Activated CD8-positive, alpha-beta memory T cell treated with anti-CD3 and anti-CD28 coated beads for 4 hours (primary cell): ENCODE data around the gene GDF15.

ENCODE experiments used
- DNase-seq, 2 donors: peaks; one replicate each; pipeline ENCODE4 v3.0.0-alpha.2; 2020; ENCODE audit warnings: low read depth in 2 of 2

GDF15 gene

GRCh38 chr19:18418483-18419194 lies 32.7 kb downstream of the GDF15 start:
- DNase-seq: no peak

DNA sequence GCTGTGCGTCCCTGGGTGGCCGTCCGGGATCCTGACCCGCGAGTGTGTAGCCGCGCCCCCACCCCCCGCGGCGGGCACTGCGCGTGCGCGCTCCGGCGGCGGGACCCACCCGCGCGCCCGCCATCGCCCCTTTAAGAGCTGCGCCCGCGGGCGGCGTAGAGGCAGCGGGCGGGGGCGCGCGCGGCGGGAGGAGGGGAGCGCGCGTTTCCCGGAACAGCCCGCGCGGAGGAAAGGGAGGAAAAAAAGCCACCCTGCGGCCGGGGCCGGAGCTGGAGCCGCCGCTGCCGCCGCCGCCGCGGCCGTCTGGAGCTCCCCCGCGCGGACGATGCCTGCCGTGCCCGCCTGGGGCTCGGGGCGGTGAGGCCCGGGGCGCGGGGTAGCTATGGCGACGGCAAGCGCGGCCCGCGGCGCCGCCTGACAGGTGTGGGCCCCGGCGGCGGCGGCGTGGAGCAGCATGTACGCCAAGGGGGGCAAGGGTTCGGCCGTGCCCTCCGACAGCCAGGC lies 33.3 kb downstream of the GDF15 start, which contains the start of gene SSBP4:
SSBP4 (plus strand) TSS at position 204 of the 504 bp plus-strand sequence; CDS start at position 455, 251 bp downstream.
- no peak for DNase-seq

GRCh38 chr19:18419699-18420460 lies 33.9 kb downstream of the GDF15 start:
- DNase-seq: no peak

DNA sequence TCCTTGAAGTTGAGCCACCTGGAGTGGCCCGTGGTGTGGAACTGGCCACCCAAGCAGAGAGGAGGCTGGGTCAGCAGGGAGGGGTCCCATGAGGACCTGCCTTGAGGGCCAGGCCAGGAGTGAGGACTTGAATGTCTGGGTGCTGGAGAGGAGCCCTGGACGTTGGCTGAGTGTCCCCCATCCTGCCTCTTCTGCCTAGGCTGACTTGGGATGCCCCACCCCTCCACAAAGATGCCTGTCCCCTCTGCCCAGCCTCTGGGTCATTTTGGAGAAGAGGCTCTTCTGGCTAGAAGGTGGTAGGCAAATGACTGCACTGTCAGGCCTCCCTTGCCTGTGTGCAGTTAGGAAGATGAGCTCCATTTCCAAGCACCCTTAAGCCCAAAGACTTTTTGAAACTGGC lies 35.0 kb downstream of the GDF15 start:
- DNase-seq: no peak

DNA sequence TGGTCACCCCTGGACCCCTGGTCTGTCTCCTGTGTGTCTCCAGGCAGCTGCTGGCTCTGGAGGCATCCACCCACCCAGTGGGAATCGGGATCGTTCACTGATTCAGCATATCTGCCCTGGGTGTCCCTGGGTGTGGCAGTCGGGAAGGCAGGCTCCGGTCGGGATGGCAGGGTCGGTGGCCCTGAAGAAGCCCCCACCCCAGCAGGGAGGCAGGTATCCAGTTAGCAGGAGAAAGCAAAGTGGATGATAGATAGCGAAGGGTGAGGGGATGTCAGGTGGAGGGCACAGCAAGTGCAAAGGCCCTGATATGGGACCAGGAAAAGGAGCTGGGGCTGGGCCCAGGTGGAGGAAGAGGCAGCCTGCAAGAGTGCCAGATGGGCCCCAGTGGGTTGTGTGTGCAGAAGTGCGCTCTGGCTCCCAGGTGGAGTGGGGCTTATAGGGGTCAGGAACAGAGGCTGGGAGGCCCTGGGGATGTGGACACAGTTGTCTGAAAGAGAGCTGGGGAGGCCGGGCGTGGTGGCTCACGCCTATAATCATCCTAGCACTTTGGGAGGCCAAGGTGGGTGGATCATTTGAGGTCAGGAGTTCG lies 35.5 kb downstream of the GDF15 start:
- DNase-seq: no peak

DNA sequence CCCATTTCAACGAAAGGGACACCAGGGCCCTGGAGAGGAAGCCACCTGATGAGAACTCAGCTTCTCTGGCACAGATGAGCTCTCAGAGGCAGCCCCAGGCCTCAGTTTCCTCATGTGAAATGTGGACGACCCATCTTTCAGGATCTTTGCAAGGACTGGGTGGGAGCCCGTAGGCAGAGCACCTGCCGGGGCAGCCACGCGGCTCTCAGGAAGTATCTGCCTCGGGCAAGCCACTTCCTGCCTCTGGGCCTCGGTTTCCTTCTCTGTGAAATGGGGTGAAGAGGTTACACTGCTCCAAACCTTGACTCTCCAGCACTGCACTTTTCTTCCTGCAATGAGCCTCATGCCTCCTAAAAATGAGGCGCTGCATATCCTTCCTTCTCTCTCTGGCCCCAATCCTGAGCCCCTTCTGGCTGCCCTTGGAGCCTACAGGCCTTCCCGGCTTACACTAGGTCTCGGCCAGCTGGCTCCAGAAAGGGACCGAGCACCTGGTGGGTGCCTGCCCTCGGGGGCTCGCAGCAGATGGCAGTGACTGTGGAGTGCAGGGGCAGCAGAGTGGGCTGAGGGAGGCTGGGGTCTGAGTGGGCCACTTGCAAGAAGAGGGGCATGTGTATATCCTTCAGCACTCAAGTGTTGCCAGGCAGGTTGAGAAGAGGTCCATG lies 36.7 kb downstream of the GDF15 start:
- DNase-seq: no peak

DNA sequence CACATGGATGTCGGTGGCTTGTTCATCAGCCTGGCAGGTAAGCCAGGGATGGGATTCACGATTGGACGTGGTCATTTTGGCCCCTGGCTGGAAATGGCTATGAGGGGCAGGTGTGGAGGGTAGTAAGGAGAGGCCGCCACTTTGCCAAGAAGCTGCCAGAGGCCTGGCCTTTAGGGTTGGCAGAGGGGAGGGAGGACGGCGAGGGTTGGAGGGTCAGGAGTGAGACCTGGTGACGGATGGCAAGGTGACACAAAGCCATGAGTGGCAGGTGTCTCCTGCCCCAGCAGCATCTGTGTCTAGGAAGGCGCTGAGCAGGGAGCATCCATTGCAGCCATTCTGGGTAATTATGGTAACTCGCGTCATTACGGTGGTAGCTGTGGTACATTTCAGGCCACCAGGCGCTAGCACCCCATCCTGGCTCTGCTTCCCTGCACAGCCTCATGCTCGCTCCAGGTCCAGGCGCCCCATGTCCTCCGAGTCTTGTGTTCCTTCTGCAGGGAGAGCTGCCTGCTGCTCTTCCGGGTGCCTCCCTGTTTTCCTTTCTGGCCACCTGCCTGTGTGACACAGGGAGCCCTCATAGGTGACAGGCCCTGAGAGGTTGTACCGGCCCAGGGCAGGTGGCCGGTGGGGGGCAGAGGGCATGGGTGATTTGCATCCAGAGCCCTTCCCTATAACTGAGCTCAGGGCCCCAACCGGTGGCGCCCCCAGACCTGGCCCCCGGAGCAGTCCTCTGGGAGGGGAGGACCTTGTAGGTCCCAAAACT lies 37.5 kb downstream of the GDF15 start:
- no peak for DNase-seq

DNA sequence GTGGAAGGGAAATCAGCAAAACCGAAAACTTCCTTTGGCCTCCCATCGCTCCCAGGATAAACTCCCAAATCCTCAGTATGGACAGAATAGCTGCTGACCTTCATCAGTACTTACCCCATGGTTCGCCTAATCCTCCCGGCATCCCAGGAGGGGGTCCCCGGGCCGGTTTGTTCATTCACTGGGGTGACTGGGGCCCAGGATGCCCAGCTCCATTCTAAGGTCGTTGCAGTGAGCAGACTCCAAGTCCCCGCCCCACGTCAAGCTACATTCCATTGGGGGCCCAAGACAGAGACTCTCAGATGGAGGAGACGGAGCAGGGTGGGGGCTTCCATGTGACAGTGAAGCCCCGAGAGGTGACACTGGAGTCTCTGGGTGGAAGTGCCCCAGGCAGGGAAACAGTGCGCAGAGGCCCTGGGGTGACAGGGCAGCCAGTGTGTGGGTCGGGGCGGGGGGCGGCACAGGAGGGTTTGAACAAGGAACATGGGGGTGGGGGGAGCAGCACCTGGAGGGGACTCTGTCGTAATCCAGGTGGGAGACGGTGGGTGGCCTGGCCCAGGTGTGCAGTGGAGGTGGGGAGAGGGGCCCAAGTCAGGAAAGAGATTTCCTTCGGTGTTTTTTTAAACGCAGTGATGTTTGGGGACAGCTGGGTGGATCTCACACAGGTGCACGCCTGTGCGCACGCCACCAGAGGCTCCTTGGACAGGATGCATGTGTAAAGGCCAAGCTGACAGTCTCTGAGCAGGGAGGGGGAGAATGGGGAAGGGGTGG lies 38.3 kb downstream of the GDF15 start:
- DNase-seq: no peak

DNA sequence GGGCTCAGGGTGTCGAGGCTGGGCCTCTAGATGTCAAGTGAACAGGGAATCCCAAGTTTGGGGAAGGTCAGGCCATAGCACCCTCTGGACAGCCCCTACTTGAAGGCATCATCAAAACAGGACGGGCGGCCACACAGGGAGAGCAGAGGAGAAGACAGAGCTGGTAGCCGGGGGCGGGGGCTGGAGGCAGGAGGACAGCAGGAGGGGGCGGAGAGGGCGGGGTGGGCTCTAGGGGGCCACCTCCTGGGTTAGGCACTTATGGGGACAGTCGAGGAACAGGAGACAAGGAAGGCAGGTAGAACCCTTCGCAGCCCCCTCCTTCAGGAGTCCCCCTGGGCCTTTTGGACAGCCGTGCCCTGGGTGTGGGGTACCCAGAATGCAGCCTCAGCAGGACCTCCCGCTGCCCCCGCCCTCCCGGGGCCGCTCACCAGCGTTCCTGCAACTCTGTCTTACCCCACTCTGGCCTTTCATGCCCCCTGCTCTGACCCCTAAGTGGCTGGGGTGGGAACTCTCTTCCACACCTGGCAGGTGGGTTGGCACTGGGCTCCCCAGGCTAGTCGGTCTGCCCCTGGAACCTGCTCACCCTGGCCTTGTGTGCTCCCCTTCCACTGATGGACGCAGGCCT lies 39.0 kb downstream of the GDF15 start:
- no peak for DNase-seq

- DNase-seq: no peak
These were observed 39.8 kb downstream of the GDF15 start for GRCh38 chr19:18425515-18426415.

GRCh38 chr19:18426416-18426767 lies 40.4 kb downstream of the GDF15 start:
- no peak for DNase-seq

DNA sequence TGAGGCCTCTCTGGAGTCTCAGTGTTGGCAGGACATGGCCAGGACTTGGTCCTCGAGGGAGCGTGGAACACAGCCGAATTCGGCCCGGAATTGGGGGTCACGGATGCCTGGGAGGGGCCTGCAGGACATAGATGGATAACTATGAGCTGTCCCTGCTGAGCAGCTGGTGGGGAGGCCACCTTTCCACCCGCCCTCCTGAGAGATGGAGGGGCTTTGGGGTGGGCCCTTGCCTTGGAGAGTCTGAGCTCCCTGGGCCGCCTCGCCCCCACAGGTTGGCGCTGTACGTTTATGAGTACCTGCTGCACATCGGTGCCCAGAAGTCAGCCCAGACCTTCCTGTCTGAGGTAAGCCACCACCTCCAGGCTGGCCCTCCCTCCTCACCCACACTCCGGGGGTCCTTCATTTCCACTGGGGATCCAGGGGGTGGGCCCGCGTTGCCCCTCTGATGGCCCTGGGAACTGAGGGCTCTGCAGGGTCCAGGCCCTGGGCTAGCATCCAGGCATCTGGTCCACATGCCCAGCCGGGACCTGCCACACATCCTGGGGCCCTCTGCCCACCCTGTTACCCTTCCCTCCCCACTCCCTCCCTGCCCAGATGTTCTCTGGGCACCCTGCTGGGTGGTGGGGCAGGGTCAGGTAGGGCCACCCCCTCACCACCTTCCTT lies 41.3 kb downstream of the GDF15 start:
- DNase-seq: no peak

- no peak for DNase-seq
These were observed 41.8 kb downstream of the GDF15 start for GRCh38 chr19:18427743-18428113.

- no peak for DNase-seq
These were observed 42.3 kb downstream of the GDF15 start for GRCh38 chr19:18428173-18428786.

GRCh38 chr19:18428787-18429674 lies 43.1 kb downstream of the GDF15 start:
- peak; percentile 63 to 69 for DNase-seq

- no peak for DNase-seq
These were observed 43.9 kb downstream of the GDF15 start for GRCh38 chr19:18429717-18430416.
